HepG2 (cell line): ENCODE results near the gene PRKAR1B. TPM values are rescaled to one million over a fixed set of nuclear protein-coding genes. Genes with fewer than 3 reads are reported as not detected.

Source experiments
- ATAC-seq: fragments of 200-7000 bp; cut with Tn5 transposase; 3 replicates; pipeline ENCODE4 v1.9.1; 2020; ENCODE audit warnings: mild to moderate bottlenecking, moderate library complexity
- BruUV-seq: library from RNA; stranded (reverse); fragments of 400-500 nt; replicated peaks from 2 replicates; lab custom pipeline; 2021; lab: Mats Ljungman, UMichigan
- CTCF ChIA-PET: fragments of 300-600 bp; formaldehyde crosslinking; extraction: SDS; loops from one replicate; lab custom pipeline; 2021; ENCODE audit warnings: low total read pairs, inconsistent platforms, low intra/inter-chr PET ratio; lab: Yijun Ruan, JAX
- POLR2A ChIA-PET: fragments of 350-600 bp; sonication (Branson Sonifier 250); formaldehyde crosslinking; loops from one replicate; lab custom pipeline; 2020; ENCODE audit warnings: antibody characterized with exemption, inconsistent platforms; lab: Yijun Ruan, JAX
- DNase-seq: peaks from one replicate; pipeline ENCODE4 v3.0.0-alpha.2; 2015; ENCODE audit warnings: low spot score
- FAIRE-seq: peaks from 3 replicates; lab custom pipeline; 2011; peaks lifted over from hg19 to GRCh38; lab: Jason Lieb, UNC
- H2AFZ ChIP-seq: one replicate; pipeline ENCODE4 v1.6.1; 2011; ENCODE audit warnings: low read length, inconsistent platforms
- H3K27ac ChIP-seq: fragments of 300-600 bp; 3 replicates; pipeline ENCODE4 v1.8.0; 2011; ENCODE audit warnings: mixed run types, mild to moderate bottlenecking, mixed read lengths, low read length, inconsistent platforms; ENCODE audit not compliant: insufficient read depth; ENCODE audit errors: extremely low read length
- H3K27me3 ChIP-seq, 2 experiments: fragments of 200-600 bp in 1 of 2; 2 replicates in 1 of 2; 3 replicates in 1 of 2; pipeline versions ENCODE4 v1.6.0 to v1.8.0; 2011; ENCODE audit warnings: low read length in 2 of 2, mild to moderate bottlenecking in 2 of 2, moderate library complexity in 2 of 2, inconsistent platforms in 1 of 2; ENCODE audit not compliant: insufficient read depth in 2 of 2, control insufficient read depth in 1 of 2
- H3K36me3 ChIP-seq, 2 experiments: fragments of 200-600 bp in 1 of 2; replicated peaks in 1 of 2; 2 replicates in 1 of 2; 3 replicates in 1 of 2; pipeline versions ENCODE4 v1.5.1 to v1.8.0; 2011; ENCODE audit warnings: low read length in 2 of 2, inconsistent platforms in 1 of 2; ENCODE audit not compliant: insufficient read depth in 2 of 2, control insufficient read depth in 1 of 2
- H3K4me1 ChIP-seq: 2 replicates; pipeline ENCODE4 v1.5.1; 2012; ENCODE audit warnings: low read length, inconsistent platforms; ENCODE audit not compliant: insufficient read depth
- H3K4me2 ChIP-seq: 2 replicates; pipeline ENCODE4 v1.6.0; 2011; ENCODE audit warnings: low read depth, low read length, inconsistent platforms
- H3K4me3 ChIP-seq, 3 experiments: fragments of 200-600 bp in 1 of 3; sonication (generic), shearing (Covaris generic) in 1 of 3; replicated peaks in 1 of 3; 2 replicates each; pipeline ENCODE4 v1.5.1; 2011 to 2016; ENCODE audit warnings: low read length in 3 of 3, inconsistent platforms in 2 of 3, low read depth in 2 of 3, mild to moderate bottlenecking in 2 of 3, control low read depth in 1 of 3, mixed read lengths in 1 of 3; ENCODE audit not compliant: insufficient read depth in 1 of 3
- H3K79me2 ChIP-seq: one replicate; pipeline ENCODE4 v1.6.1; 2011; ENCODE audit warnings: low read length, inconsistent platforms; ENCODE audit not compliant: insufficient read depth
- H3K9ac ChIP-seq: 2 replicates; pipeline ENCODE4 v1.6.0; 2011; ENCODE audit warnings: mild to moderate bottlenecking, low read depth, low read length, inconsistent platforms; ENCODE audit not compliant: insufficient read depth
- H3K9me3 ChIP-seq: 2 replicates; pipeline ENCODE4 v1.5.1; 2012; ENCODE audit warnings: mild to moderate bottlenecking, low read length
- H4K20me1 ChIP-seq: 2 replicates; pipeline ENCODE4 v1.6.0; 2011; ENCODE audit warnings: inconsistent platforms, mild to moderate bottlenecking, low read length, moderate library complexity; ENCODE audit not compliant: insufficient read depth
- CEBPG ChIP-seq: IDR thresholded peaks from 2 replicates; pipeline ENCODE4 v1.6.1; 2016
- HNRNPH1 ChIP-seq: fragments of 200-400 bp; formaldehyde crosslinking; optimal IDR thresholded peaks from 2 replicates; pipeline ENCODE3; 2017; ENCODE audit warnings: mild to moderate bottlenecking, low read depth, low read length
- NR2C2 ChIP-seq: sonication (generic); formaldehyde crosslinking; IDR thresholded peaks from 2 replicates; pipeline ENCODE4 v1.4.0; 2020; ENCODE audit warnings: missing genetic modification reagents, mild to moderate bottlenecking, moderate library complexity, borderline replicate concordance
- THAP11 ChIP-seq: IDR thresholded peaks from 2 replicates; pipeline ENCODE4 v1.6.1; 2016; ENCODE audit warnings: missing biosample characterization, missing genetic modification reagents
- WIZ ChIP-seq: sonication (generic); formaldehyde crosslinking; IDR thresholded peaks from 2 replicates; pipeline ENCODE4 v1.5.1; 2020; ENCODE audit warnings: mild to moderate bottlenecking, missing genetic modification reagents
- ZNF10 ChIP-seq: sonication (generic); formaldehyde crosslinking; IDR thresholded peaks from 2 replicates; pipeline ENCODE4 v1.4.0; 2020; ENCODE audit warnings: mild to moderate bottlenecking, low read depth, missing genetic modification reagents, borderline replicate concordance
- ZNF224 ChIP-seq: sonication (generic); formaldehyde crosslinking; IDR thresholded peaks from 2 replicates; pipeline ENCODE4 v1.5.0; 2020; ENCODE audit warnings: mild to moderate bottlenecking, missing genetic modification reagents
- ZNF451 ChIP-seq: sonication (generic); formaldehyde crosslinking; IDR thresholded peaks from 2 replicates; pipeline ENCODE4 v1.5.0; 2020; ENCODE audit warnings: mild to moderate bottlenecking, missing genetic modification reagents
- ZNF546 ChIP-seq: sonication (generic); formaldehyde crosslinking; conservative IDR thresholded peaks from 2 replicates; pipeline ENCODE4 v1.8.1; 2023; ENCODE audit warnings: mild to moderate bottlenecking, missing genetic modification reagents
- ZSCAN22 ChIP-seq: sonication (generic); formaldehyde crosslinking; IDR thresholded peaks from 2 replicates; pipeline ENCODE4 v1.4.0; 2020; ENCODE audit warnings: mild to moderate bottlenecking, missing genetic modification reagents
- WGBS: methylation state at CpG from one replicate; pipeline ENCODE4 v1.1.6; 2017; ENCODE audit warnings: low lambda C conversion rate; 5-methylcytosine and 5-hydroxymethylcytosine counted together
- in situ Hi-C: cut with HindIII; loops from 2 replicates; pipeline ENCODE4 v1.10.0; 2017; ENCODE audit warnings: low pct_unique_long_range_greater_than_20kb; ENCODE audit not compliant: extremely low pct_ligation_motif_present
- intact Hi-C: fragments of 100-400 bp; cut with micrococcal nuclease; formaldehyde crosslinking; loops from one replicate; pipeline ENCODE4 v1.10.0; 2022; ENCODE audit not compliant: unreplicated experiment
- polyA plus RNA-seq, 8 experiments: library from polyadenylated mRNA; depleted of rRNA in 3 of 8; stranded (reverse) in 7 of 8; unstranded in 1 of 8; fragments of >200 nt; fragmentation: Illumina TruSeq in 4 of 8; extraction: Trizol in 4 of 8; gene quantifications; 2 replicates each; pipeline versions ENCODE4 v1.2.1 to v1.2.3, GENCODE V29; 2011 to 2016; ENCODE audit warnings: low read depth in 4 of 8, missing spikeins in 1 of 8, mixed read lengths in 1 of 8; ENCODE audit not compliant: insufficient read depth in 1 of 8
- total RNA-seq, 5 experiments: library from RNA; depleted of rRNA; stranded (reverse); fragments of >200 nt; fragmentation: Illumina TruSeq; extraction: Trizol; gene quantifications; 2 replicates each; pipeline ENCODE4 v1.2.3, GENCODE V29; 2016; ENCODE audit warnings: low read depth in 1 of 5
- TF ChIP-seq, protein P1 (sequence below): sonication (generic); formaldehyde crosslinking; IDR thresholded peaks from 2 replicates; pipeline ENCODE4 v1.4.0; 2020; ENCODE audit warnings: mild to moderate bottlenecking, missing genetic modification reagents
- TF ChIP-seq, protein P2 (sequence below): sonication (generic); formaldehyde crosslinking; IDR thresholded peaks from 2 replicates; pipeline ENCODE4 v1.4.0; 2020; ENCODE audit warnings: mild to moderate bottlenecking, missing genetic modification reagents
- TF ChIP-seq, protein P3 (sequence below): sonication (generic); formaldehyde crosslinking; IDR thresholded peaks from 2 replicates; pipeline ENCODE4 v1.8.0; 2022; ENCODE audit warnings: mild to moderate bottlenecking, missing genetic modification reagents; ENCODE audit not compliant: insufficient replicate concordance
- TF ChIP-seq, protein P4 (sequence below): sonication (generic); formaldehyde crosslinking; IDR thresholded peaks from 2 replicates; pipeline ENCODE4 v1.5.1; 2020; ENCODE audit warnings: missing genetic modification reagents, mild to moderate bottlenecking, borderline replicate concordance

The PRKAR1B gene
- total and polyA plus RNA-seq, 2 of the 13 experiments (the other 11 are each of a cell fraction or from before 2014, with no cell fraction given) = 7.9 to 28.2 TPM

DNA sequence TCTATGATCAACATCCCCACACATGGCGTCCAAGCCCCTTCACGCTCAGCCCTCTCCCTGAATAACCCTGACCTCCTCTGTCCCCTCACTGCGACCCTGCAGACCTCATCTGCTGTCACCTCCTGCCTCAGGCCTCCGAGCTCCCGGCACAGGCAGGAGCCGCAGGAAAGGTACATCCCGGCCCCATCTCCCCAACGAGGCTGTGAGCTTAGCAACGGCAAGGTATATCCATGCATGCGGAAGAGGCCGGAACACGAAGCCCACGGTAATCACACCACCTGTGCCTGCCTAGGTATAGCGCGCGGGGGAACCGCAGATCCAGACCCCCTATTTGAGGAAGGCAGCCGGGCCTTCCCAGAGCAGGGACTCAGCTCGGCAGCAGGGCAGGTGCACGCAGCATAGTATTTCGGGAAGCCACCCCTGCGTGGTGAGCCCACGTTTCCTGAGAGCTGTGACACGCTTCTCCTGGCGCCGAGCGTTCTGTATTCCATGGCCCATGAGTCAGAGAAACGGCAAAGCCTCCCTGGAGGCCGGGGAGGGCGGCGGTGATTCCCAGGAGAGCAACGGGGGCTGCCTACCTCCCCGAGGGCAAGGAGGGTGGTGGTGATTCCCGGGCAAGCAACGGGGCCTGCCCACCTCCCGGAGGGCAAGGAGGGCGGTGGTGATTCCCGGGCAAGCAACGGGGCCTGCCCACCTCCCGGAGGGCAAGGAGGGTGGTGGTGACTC, 50.7 kb downstream of the PRKAR1B start:
- no peak overlapping the region for H3K4me3 ChIP-seq
- in situ Hi-C loops = no loop called here
- intact Hi-C loops = no loop called here

More for the DNA sequence above, 50.7 kb downstream of the PRKAR1B start:
- Histone ChIP-seq H3K27me3 (no peaks in the 10 kb centered on the region), H3K4me2 (no peak overlapping the region), H3K27ac (no peak overlapping the region), H3K4me1 (no peaks in the 10 kb centered on the region), H3K36me3 (peaks cover 9 to 54% of the 10 kb centered on the region in 2 experiments; a peak in 4 of 5 replicates), H4K20me1 (no peaks in the 10 kb centered on the region), H3K9me3 (no peaks in the 10 kb centered on the region; the same call in 1 of the 2 replicates), H3K9ac (no peak overlapping the region), H2AFZ (no peak overlapping the region), H3K79me2 (no peaks in the 10 kb centered on the region)
- ChIA-PET POLR2A (no interaction called here), CTCF (no interaction called here)
- 97% methylated on average over 35 of the region's 40 CpGs for WGBS
- no TSS peak for BruUV-seq
- no peak for DNase-seq
- no peak for FAIRE-seq
- TF ChIP-seq, protein P1, sequence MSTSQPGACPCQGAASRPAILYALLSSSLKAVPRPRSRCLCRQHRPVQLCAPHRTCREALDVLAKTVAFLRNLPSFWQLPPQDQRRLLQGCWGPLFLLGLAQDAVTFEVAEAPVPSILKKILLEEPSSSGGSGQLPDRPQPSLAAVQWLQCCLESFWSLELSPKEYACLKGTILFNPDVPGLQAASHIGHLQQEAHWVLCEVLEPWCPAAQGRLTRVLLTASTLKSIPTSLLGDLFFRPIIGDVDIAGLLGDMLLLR (CRISPR knock-in tag) = no peak
- TF ChIP-seq NR2C2 (CRISPR knock-in tag) (no peak), ZNF10 (CRISPR knock-in tag) (no peak), THAP11 (CRISPR knock-in tag) (no peak), ZNF546 (CRISPR knock-in tag) (no peak), ZSCAN22 (no peak), WIZ (CRISPR knock-in tag) (no peak), ZNF224 (no peak), ZNF451 (no peak), HNRNPH1 (no peak), CEBPG (CRISPR knock-in tag) (no peak)
- TF ChIP-seq, protein P2, sequence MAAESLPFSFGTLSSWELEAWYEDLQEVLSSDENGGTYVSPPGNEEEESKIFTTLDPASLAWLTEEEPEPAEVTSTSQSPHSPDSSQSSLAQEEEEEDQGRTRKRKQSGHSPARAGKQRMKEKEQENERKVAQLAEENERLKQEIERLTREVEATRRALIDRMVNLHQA (CRISPR knock-in tag) = no peak
- TF ChIP-seq, protein P3, sequence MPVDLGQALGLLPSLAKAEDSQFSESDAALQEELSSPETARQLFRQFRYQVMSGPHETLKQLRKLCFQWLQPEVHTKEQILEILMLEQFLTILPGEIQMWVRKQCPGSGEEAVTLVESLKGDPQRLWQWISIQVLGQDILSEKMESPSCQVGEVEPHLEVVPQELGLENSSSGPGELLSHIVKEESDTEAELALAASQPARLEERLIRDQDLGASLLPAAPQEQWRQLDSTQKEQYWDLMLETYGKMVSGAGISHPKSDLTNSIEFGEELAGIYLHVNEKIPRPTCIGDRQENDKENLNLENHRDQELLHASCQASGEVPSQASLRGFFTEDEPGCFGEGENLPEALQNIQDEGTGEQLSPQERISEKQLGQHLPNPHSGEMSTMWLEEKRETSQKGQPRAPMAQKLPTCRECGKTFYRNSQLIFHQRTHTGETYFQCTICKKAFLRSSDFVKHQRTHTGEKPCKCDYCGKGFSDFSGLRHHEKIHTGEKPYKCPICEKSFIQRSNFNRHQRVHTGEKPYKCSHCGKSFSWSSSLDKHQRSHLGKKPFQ (CRISPR knock-in tag) = no peak
- TF ChIP-seq, protein P4, sequence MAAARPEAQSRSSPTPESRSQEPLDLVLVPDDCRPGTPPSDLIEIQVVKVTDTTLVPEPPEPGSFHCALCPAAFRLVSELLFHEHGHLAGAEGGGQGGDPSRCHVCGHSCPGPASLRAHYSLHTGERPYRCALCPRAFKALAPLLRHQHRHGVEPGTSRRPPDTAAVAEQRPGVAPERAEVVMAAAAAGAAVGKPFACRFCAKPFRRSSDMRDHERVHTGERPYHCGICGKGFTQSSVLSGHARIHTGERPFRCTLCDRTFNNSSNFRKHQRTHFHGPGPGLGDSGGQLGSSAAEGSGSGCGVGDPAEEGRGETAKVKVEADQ (CRISPR knock-in tag) = no peak
- no peak for ATAC-seq
